Stimulated activated CD8-positive, alpha-beta memory T cell treated with anti-CD3 and anti-CD28 coated beads, Interleukin-15, amount 100 ng/mL, for 4 hours (primary cell): Measurements from ENCODE around the gene FBXL14.

Source experiments
- DNase-seq, 2 donors: peaks; one replicate each; pipeline ENCODE4 v3.0.0-alpha.2; 2020; ENCODE audit warnings: low read depth in 2 of 2

The FBXL14 gene

DNA sequence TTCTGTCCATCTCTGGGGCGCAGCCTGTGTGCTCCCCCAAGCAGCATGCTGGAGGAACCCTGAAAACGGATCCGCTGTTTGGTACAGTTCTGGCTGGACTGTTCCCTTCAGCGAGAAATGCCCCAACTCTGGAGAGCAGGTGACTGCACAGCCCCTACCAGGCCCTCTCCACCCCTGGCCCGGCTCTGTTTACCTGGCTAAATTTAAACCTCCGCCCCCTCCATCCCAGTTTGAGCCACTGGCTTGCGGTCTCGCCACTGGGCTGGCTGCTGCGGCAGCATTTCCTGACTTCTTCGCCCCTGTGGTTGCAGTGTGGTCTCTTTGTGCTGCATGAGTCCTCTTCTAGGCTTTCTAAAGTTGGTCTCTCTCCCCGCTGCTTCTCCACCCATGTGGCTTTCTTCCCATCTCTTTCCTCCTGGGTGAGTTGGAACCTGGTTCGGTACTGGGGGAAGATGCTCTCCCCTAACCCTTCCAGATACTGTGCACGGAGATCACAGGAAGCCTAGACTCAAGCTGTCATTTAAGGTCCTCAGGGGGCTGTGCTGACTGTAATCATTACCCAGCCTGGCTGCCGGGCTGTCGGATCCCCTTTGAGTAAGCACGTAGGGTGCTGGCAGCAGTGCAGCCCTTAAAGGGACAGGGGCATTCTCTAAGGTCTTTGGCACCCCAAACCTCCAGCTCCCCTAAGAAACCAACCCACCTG is 60.6 kb downstream of the FBXL14 start:
- no peak for DNase-seq

DNA sequence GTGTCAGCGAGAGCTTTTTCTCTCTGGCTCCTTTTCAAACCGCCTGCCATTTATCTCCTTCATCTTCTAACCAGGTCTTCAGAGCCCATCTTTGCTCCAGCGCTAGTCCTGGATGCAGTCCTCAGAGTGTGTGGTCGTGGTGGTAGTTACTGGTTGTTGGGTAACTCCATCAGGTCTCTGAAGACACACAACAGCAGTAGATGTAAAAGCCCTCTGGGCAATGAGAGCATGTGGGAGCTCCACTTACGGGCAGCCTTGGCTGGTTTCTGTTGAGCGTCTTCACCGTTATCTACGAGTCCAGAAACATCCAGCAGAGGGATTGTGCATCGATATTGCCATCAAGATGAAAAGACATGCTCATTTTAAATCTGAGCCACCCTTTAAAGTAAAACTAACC is 61.2 kb downstream of the FBXL14 start:
- no peak for DNase-seq

DNA sequence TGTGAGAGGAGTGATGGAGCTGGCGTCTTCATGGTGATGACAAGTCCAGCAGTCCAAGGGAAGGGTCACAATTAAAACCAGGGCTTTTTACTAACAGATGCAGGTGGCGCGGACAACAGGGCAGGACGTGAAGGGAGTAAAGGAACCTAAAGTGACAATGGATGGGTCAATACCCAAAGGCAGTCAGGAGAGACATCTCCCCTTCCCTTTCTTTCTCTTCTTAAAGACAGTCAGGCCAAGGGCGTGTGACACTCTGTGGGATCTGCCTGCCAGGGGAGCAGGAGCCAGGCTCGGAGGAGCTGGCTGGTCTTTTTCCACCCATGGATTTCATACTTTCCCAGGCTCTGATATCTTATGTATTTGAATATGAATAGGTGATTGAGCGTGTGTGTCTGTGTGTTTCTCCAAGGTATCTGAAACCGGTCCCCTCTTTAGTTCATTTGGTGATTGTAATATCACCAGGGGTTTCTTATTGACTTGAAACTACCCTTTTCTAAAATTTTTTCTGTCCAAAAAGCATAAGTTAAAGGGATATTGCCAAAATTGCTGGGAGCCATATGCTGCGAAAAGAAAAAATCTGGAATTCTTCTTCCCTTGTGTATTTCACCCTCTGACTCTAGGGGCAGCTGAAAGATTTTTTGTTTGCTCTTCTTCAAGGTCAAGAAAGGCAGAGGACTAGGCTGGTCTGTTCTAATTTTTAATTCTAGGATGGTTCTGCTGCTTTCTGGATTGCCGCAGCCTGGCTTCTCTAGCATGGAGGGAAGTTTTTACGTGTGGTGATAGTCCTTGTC is 61.8 kb downstream of the FBXL14 start:
- DNase-seq = no peak

DNA sequence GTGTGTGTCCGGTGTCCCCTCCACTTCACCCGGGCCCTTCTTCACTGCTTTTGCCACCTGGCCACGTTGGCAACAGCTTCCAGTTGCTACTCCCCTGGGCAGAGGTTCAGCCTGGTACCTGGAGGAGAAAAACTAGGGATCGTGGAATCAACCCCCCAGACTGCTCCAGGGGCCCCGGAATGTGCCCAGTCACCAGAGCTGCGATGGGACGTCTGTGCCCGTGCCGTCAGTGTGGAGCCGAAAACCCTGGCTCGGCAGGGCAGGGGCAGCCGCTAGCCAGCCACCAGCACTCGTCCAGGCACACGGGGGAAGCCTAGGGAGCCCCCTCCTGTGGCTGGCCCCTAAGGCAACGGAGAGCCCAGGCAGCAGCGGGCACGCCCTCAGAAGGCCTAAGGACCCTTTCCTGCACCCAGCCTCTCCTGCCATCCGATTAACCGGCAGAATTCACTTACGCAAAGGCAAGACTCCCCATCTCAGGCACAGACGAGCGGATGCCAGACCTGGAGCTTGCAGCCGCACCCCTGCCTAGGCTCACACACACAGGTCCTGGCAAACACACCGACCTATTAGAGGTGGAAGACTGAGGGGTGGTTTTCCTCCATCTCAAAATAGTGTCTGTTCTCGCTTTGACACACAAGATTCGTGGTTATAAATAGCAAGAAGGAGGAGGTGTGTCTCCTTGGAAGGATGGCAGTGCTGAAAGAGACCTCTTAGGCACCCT is 62.6 kb downstream of the FBXL14 start:
- no peak for DNase-seq

- no peak for DNase-seq
These were observed 63.2 kb downstream of the FBXL14 start for GRCh38 chr12:1531153-1531653.

GRCh38 chr12:1530592-1531152 is 63.7 kb downstream of the FBXL14 start:
- no peak for DNase-seq

- no peak for DNase-seq
These were observed 64.4 kb downstream of the FBXL14 start for GRCh38 chr12:1529862-1530591.

DNA sequence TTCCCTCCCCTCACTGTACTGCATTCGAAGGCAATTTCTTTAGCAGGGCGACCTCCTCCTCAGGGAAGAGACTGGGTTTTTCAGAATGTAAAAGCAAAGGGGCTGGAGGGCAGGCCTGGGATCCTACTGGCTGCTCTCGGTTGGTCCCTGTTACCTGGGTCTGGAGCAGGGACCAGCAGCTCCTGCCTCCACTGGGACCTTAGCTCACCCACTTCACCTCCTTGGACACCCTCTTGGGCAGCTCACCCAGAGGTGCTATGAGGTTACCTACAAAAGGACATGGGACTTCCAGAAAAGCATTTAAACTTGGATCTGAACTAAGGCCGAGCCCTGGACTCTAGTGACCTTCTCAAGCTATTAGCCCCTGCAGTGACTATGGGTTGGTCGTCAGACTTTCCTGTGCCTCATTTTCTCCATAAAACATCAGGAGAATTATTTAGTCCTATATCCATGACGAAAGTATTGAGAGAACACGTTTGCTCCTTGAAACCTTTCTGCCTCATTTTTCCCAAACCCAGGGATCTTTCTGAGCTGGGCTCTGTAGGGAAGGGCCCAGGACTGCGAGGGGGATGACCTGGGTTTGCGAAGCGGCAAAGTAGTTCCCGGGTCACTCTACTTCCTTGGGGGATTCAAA is 65.0 kb downstream of the FBXL14 start:
- no peak for DNase-seq

GRCh38 chr12:1528791-1529190 is 65.6 kb downstream of the FBXL14 start:
- no peak for DNase-seq

DNA sequence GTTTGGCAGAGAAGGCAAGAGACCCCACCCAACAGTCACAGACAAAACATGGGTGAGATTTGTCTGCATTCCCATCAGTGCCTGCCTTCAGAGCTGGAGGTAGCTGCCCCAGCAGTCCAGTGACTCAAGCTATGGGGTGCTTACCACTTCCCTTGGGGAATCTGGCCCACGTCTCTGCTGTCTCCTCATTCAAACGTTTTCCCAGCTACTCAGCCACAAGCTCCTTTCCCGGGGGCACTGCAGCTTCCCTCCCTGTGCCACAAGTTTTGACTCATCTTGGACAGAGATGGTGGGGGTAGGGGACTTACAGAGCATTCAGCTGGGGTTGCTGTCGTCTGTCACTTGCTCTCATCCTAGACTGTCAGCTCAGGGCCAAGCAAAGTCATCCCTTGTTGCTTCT is 66.6 kb downstream of the FBXL14 start:
- no peak for DNase-seq

DNA sequence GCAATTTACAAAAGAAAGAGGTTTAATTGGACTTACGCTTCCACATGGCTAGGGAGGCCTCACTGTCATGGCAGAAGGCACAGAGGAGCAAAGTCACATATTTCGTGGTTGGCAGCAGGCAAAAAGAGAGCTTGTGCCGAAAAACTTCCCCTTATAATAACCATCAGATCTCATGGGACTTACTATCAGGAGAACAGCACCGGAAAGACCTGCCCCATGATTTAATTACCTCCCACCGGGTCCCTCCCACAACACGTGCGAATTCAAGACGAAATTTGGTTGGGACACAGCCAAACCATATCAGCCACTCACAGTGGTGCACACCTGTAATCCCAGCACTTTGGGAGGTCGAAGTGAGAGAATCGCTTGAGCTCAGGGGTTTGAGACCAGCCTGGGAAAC is 68.5 kb downstream of the FBXL14 start:
- DNase-seq = no peak

DNA sequence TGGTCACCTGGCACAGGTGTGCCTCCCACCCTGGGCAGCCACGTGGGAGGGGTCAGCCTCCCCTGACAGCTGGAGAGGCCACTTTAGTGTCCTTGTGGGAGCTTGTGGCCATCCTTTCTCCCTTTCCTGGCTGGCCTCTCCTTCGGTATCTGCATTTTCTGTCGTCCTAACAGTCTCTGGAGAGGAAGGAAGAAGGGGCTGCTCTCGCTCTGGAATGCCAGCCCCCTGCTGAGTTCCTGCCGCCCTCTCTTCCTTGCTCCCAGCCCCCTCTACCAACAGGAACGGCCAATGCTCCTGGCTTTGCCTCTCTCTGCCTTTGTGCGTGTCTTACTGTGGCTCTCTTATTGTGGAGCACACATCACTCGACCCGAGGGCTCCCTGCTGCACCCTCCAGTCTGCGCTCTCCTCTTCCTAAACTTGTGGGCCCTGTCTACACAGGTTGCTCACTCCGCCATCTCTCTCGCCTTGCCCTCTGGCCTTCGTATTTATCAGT is 70.8 kb downstream of the FBXL14 start:
- no peak for DNase-seq

DNA sequence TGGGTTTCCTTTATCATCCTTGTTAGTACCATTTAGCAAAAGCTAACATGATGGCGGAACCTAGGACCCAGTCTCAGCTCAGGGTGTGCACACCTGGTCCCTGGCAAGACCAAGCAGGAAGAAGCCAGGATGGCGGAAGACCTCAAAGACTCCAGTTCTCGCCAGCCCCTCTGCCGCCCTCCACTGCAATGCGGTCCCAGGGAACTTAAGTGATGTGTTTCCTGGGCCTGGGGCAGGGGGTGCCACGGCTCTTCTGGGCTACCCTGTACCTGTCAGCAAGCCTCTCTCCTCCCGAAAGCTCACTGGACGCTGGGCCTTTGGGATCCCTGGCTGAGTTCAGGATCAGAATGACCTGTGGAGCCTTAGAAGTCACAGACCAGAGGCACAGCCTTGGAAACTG is 71.3 kb downstream of the FBXL14 start:
- no peak for DNase-seq

GRCh38 chr12:1519642-1520041 is 74.7 kb downstream of the FBXL14 start:
- no peak for DNase-seq

DNA sequence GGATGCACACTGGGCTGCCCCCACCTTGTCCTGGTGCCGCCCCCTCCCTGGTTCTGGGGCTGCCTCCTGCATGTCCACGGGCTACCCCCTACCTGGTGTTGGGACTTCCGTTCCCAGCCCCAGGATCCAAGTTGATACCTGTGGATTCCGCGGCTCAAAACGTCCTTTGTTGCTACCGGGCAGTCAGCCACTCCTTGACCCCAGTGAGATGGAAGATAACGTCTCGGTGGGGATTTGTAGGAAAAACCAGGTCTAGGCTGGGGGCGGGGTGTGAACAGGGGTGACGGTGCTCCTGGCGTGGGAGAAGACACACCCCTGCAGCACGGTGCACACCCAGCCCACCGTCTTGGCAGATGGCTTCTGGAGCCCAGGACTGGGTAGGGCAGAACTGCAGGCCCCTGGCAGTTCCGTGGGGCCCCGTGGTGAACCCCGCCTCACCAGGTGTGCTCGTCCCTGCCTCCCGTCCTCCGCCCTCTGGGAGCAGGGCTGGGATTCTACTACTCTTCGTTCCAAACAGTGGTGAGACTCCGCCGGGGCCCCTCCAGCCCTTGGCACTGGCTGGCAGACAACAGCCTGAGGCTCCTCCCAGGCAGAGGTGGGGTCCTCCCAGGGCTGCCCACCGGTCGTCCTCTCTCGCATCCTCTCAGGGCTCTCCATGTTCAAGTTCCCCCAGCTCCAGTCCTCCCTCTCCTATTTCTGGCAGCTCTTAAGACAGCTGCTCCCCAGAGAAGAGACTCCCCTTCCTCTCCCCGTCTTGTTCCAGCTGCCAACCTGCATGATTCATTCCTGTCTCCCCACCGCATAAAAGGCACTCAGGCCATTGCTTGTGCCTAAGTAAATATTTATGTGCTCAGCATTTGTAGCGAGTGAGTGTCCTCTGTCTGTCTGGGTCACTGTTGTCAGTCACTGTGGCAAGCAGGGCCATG is 75.5 kb downstream of the FBXL14 start:
- no peak for DNase-seq

DNA sequence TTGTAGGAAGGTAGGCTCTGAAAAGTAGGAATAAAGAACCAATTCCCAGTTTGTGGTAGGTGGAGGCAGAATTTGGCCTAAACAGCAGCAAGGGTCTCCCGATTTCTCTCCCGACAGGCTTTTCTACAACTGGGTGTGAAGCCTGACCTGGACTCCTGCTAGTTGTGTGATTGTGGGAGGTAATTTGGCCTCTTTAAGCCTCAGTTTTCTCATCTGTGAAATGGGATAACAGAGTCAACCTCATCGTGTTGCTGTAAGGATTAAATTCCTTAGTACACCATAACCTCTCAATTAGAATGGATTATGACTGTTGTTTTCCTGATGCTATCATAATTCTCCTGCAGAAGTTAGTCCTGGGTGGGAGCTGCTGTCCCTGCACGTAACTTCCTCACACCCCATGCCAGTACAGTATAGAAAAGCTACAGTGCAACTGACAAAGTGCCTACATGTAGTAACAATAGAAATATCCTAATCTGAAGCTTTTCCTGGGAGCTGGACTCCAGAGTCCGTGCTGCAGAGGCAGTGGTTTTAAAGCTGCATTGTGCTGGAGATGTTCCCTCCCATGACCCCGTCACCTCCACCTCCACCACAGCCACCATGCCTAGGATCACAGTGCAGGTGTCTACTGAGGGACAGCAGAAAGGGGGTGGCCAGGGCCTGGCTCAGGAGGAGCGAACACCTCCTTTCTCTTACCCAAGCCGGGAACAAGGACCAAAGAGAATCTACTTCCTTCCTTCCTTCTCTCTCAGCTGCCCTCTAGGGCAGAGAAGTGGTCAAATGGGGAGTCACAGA is 76.5 kb downstream of the FBXL14 start:
- no peak for DNase-seq

DNA sequence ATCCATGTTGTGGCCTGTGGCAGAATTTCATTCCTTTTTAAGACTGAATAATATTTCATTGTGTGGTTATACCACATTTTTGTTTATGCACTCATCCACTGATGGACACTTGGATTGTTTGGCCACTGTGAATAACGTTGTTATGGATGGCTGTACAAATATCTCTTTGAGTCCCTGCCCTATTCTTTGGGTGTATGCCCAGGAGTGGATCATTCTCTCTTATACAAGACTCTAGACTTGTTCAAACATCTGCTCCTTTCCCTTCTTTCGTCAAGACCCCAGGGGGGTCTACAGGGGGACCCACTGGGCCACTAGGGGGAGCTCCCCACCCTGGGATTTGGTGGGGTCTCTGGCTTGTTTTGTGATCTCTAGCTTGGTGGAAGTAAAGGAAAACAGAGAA is 77.4 kb downstream of the FBXL14 start:
- no peak for DNase-seq
